Cardiac fibroblast (primary cell): ENCODE data around the gene SLC4A5.

Experiments used
- DNase-seq, 2 donors: peaks; one replicate each; pipeline versions ENCODE4 v3.0.0 to v3.0.0-alpha.2; 2010; ENCODE audit warnings: low read depth in 2 of 2
- H3K4me3 ChIP-seq, 2 donors: replicated peaks in 1 of 2; 1 replicate in 1 of 2; 2 replicates in 1 of 2; pipeline ENCODE4 v1.5.1; 2011; ENCODE audit warnings: low read depth in 2 of 2, low read length in 2 of 2, mild to moderate bottlenecking in 2 of 2, moderate library complexity in 1 of 2
- TF ChIP-seq, protein P1 (sequence below): IDR thresholded peaks from one replicate; pipeline ENCODE4 v1.5.1; 2011; ENCODE audit warnings: low read depth, mild to moderate bottlenecking, low read length, inconsistent platforms

SLC4A5 gene

DNA sequence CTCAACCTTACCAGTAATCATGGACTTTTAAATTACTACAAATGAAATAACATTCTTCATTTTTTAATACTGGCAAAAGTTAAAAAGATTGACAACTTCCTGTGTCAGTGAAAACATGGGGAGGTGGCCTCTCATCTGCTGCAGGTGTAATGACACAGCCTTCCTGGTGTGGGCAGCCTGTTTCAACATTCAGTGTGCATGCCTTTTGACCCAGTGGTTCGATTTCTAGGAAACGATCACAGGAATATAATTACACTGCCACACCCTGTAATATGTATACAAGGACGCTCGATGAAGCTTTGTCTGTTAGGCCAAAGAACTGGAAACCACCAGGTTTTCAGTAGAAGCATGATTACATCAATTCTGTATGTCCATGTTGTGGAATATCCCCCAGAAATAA lies 76.1 kb downstream of the SLC4A5 start:
- no peak for DNase-seq
- TF ChIP-seq, protein P1, sequence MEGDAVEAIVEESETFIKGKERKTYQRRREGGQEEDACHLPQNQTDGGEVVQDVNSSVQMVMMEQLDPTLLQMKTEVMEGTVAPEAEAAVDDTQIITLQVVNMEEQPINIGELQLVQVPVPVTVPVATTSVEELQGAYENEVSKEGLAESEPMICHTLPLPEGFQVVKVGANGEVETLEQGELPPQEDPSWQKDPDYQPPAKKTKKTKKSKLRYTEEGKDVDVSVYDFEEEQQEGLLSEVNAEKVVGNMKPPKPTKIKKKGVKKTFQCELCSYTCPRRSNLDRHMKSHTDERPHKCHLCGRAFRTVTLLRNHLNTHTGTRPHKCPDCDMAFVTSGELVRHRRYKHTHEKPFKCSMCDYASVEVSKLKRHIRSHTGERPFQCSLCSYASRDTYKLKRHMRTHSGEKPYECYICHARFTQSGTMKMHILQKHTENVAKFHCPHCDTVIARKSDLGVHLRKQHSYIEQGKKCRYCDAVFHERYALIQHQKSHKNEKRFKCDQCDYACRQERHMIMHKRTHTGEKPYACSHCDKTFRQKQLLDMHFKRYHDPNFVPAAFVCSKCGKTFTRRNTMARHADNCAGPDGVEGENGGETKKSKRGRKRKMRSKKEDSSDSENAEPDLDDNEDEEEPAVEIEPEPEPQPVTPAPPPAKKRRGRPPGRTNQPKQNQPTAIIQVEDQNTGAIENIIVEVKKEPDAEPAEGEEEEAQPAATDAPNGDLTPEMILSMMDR: no peak

DNA sequence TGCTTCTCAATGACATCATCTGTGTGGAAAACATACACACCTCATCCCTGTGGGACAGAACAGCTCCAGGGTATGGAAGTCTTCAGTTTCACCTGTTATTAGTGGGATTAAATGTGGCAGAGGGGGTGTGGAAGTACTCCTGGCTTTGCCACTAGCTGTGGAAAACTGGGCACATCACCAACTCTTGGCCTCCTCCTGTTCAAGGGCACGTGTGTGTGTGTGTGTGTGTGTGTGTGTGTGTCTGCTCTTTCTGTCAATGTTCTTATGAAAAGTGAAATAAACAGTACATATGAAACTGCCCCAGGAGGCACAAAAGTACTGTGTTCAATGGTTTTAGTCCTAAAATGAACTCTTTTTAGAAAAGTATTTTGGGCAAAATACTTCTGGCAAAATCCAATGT lies 78.9 kb downstream of the SLC4A5 start:
- H3K4me3 ChIP-seq: no peak overlapping the region
- DNase-seq: no peak
- TF ChIP-seq, protein P1: no peak

More for the DNA sequence above, 76.1 kb downstream of the SLC4A5 start:
- no peak overlapping the region for H3K4me3 ChIP-seq

DNA sequence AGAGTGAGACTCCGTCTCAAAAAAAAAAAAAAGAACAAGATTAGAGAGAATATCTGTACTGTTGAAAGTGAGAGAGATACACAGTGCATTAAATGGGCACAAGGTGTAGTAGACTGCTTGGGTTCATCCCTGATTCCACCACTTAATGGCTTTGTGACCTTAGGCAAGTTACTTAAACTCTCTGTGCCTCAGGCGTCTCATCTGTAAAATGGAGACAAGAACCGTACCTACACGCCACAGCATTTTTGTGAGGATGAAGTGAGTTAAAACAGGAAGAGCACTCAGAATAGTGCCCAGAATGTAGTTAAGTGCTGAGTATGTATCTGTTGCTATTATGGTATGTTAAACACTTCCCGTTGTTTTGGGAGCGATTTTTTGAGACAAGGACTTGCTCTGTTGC lies 80.5 kb downstream of the SLC4A5 start:
- no peak for DNase-seq
- TF ChIP-seq, protein P1: no peak
- H3K4me3 ChIP-seq: no peak overlapping the region

DNA sequence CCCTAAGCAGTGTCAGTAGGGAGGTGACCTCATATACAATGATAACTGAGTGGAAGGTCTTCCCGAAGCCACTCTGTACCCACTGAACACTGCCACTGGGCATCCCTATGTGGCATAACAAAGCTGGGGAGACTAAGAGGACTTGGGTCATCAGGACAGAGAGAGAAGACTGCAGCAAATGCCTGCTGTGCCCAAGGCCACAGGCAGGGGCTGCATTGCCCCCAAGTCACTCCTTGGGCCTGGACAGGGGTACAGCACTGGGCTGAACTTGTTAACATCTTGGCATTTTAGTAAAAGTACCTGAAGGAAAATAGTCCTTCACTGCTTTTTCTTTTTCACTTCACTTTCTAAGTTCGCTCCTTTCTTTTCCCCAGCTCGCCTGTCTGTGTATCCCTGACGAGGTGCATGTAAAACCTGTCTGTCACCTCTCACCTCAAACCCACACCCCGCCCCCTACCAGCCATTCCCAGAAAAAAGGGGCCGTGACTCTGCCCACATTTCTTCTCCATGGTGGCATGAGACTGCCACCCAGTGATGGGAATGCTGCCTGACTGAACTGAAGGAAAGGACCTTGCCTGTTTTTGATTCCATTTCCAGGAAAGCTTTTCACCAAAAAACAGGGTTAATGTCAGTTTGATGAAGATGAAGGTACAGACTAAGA lies 81.9 kb downstream of the SLC4A5 start:
- TF ChIP-seq, protein P1: peak; percentile 29
- no peak overlapping the region for H3K4me3 ChIP-seq
- peak; percentile 29 to 57 for DNase-seq

DNA sequence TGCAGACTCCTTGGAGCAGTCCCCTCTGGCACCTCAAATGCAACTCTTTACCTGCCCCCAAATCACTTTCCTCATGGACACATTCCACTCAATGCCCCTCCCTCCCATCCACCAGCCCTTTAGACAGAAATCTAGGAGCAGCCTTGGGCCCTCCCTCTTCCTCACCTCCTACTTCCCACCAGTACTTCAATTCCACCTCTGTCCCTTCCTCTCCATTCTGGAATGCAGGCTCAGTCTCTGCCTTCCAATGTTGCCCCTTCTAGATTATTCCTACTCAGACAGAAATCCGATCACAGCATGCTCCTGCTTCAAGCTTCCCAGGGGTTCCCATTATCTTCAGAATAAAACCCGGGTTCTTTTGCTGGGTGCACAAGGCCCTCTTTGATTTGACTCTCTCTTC lies 82.7 kb downstream of the SLC4A5 start:
- no peak overlapping the region for H3K4me3 ChIP-seq
- DNase-seq: no peak
- TF ChIP-seq, protein P1: no peak

DNA sequence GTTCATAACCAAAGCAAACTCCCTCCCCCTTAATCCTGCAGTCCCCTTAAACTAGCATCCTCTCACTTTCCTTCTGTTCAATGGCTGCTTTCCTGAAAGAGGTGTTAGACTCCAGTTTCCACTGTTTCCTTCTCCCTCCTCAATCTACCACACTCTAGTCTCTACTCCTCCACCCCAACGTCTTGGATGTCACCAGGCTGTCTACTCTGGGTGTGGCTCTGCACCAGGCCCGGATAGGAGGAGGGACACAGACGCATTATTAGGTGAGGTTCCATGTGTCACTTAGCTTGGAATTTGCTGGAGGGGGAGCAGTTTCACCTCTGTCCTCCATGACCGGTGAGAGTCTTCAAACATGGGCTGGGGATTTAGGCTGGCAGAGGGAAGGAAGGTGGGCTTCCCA lies 83.5 kb downstream of the SLC4A5 start:
- TF ChIP-seq, protein P1: no peak
- no peak overlapping the region for H3K4me3 ChIP-seq
- no peak for DNase-seq

DNA sequence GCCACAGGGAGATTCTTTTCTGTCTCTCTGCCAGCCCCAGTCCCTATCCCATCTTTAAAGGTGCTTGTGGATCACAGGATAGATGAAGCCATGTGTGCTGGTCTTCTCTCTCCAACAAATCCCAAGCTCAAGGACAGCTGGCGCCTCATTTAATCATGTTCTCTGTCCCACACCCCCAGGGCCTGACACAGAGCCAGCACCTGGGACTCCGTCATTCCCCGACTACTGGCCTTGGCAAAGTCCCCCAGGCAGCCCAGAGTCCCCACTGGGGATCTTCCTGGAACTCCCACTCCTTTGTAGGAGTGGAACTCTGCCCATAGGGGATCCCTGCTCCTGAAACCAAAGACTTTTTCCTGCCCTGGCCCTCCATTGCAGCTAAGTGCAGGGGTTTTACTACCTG lies 84.0 kb downstream of the SLC4A5 start:
- TF ChIP-seq, protein P1: no peak
- no peak for DNase-seq
- no peak overlapping the region for H3K4me3 ChIP-seq
